ENCODE data around the gene ZCCHC2. TPM values are rescaled to one million over a fixed set of nuclear protein-coding genes. Genes with fewer than 3 reads are reported as not detected.

ZCCHC2 gene
- total RNA-seq, 4 donors from 2014 or later: 9.3 to 15.3 (median 11.3) TPM

GRCh38 chr18:62526098-62527025 is 3.5 kb downstream of the ZCCHC2 start:
- Histone ChIP-seq H3K4me1 (peaks cover 11 to 56% (median 24%) of the 10 kb centered on the region in 3 donors), H3K4me3 (peak overlapping the region; percentile 90 to 97 (median 94)), H3K27ac (peak overlapping the region; percentile 95 to 99 (median 99)), H3K9me3 (no peaks in the 10 kb centered on the region), H3K27me3 (no peaks in the 10 kb centered on the region), H3K36me3 (no peaks in the 10 kb centered on the region)
- WGBS, 2 donors: 2 to 3% methylated on average over 12 to 23 of the region's 74 CpGs
- no peak for DNase-seq
- TF ChIP-seq CTCF (IDR thresholded peaks at IDR 0.05): no peak
- peak in 2 of 4 donors; percentile 79 to 89 for TF ChIP-seq POLR2A (IDR thresholded peaks at IDR 0.05)
- intact Hi-C loops (cut with DNase I): no loop called here

GRCh38 chr18:62529597-62529996 is 6.8 kb downstream of the ZCCHC2 start:
- H3K36me3 ChIP-seq: no peaks in the 10 kb centered on the region
- H3K4me1 ChIP-seq: peaks cover 11 to 50% (median 22%) of the 10 kb centered on the region in 3 donors
- H3K9me3 ChIP-seq: no peaks in the 10 kb centered on the region
- intact Hi-C loops (cut with DNase I): no loop called here
- no peak for DNase-seq
- no peak for TF ChIP-seq POLR2A (IDR thresholded peaks at IDR 0.05)
- no peak for TF ChIP-seq CTCF (IDR thresholded peaks at IDR 0.05)
- H3K27ac ChIP-seq: no peak overlapping the region
- H3K4me3 ChIP-seq: no peak overlapping the region
- 77 to 94% methylated on average over 5 of the region's 5 CpGs for WGBS, 2 donors
- H3K27me3 ChIP-seq: no peaks in the 10 kb centered on the region

GRCh38 chr18:62531078-62531477 is 8.3 kb downstream of the ZCCHC2 start:
- Histone ChIP-seq H3K9me3 (no peaks in the 10 kb centered on the region), H3K27me3 (no peaks in the 10 kb centered on the region), H3K27ac (no peak overlapping the region), H3K36me3 (no peaks in the 10 kb centered on the region), H3K4me3 (no peak overlapping the region), H3K4me1 (peaks cover 4 to 46% (median 11%) of the 10 kb centered on the region in 3 donors)
- DNase-seq: no peak
- intact Hi-C loops (cut with DNase I): no loop called here
- WGBS, 2 donors: 58 to 59% methylated on average over 4 of the region's 4 CpGs
- no peak for TF ChIP-seq CTCF (IDR thresholded peaks at IDR 0.05)

GRCh38 chr18:62531931-62532330 is 9.1 kb downstream of the ZCCHC2 start:
- intact Hi-C loops (cut with DNase I): no loop called here
- Histone ChIP-seq H3K36me3 (no peaks in the 10 kb centered on the region), H3K4me1 (peaks cover 3 to 44% (median 11%) of the 10 kb centered on the region in 3 donors), H3K27me3 (no peaks in the 10 kb centered on the region), H3K9me3 (no peaks in the 10 kb centered on the region), H3K4me3 (no peak overlapping the region), H3K27ac (no peak overlapping the region)
- TF ChIP-seq POLR2A (IDR thresholded peaks at IDR 0.05) (no peak), CTCF (IDR thresholded peaks at IDR 0.05) (no peak)
- DNase-seq: no peak
- 96 to 98% methylated on average over 9 of the region's 9 CpGs for WGBS, 2 donors

GRCh38 chr18:62536005-62536404 is 13.2 kb downstream of the ZCCHC2 start:
- peaks cover 0 to 46% (median 4%) of the 10 kb centered on the region in 3 donors for H3K4me1 ChIP-seq
- intact Hi-C loops (cut with DNase I): no loop called here
- no peak overlapping the region for H3K4me3 ChIP-seq
- TF ChIP-seq POLR2A (IDR thresholded peaks at IDR 0.05) (no peak), CTCF (IDR thresholded peaks at IDR 0.05) (no peak)
- no peak overlapping the region for H3K27ac ChIP-seq
- no peaks in the 10 kb centered on the region for H3K27me3 ChIP-seq
- no peaks in the 10 kb centered on the region for H3K9me3 ChIP-seq
- 88 to 97% methylated on average over 7 of the region's 7 CpGs for WGBS, 2 donors
- DNase-seq: no peak
- peaks cover 0 to 13% (median 0%) of the 10 kb centered on the region in 3 donors for H3K36me3 ChIP-seq

Measured in esophagus squamous epithelium (tissue), 5 donors.